IPS DF 19.7 (cell line): ENCODE results near the gene USP2.
"Not testable (repeated sequence)": the region's sequence is repeated elsewhere in the genome, so short reads cannot be mapped to it uniquely, and the experiment has no call there.

Source experiments
- DNase-seq: peaks from one replicate; pipeline ENCODE4 v3.0.0-alpha.2; 2013; ENCODE audit warnings: low read depth, low spot score

USP2 gene

DNA sequence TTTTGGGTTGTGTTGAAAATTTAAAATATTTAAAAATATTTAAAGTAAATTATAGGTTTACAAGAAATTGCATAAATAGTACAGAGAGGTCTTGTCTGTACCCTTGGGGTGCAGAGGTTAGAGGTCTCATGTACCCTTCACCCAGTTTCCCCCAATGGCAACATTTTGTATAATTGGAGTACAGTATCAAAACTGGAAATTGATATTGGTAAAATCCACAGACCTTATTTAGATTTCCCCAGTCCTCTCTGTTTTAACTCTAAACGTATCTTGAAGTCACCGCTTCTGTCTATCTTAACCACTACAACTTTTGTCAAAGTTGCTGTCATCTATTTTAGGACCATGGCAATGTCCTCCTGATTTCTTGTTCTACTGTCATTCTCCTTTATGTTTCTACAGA is 30.6 kb upstream of the USP2 start:
- DNase-seq = no peak

DNA sequence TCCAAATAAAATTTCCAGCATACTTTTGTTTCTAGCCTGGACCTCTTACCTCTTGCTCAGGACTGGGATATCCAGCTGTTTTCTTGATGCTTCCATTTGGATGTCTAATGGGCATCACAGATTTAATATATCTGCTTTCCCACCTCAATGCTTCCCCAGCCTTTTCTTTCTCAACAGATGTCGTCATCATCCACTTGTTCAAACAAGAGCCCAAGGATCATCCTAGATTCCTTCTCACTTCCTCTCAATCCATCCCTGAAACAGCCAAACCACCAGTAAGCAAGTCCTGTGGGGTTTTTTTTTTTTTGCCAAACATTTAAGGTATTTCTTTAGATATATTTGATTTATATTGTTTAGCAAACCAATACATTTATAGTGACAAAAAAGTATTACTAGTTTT is 29.0 kb upstream of the USP2 start:
- no peak for DNase-seq

- DNase-seq = no peak
Measured at GRCh38 chr11:119409731-119410130, 28.2 kb upstream of the USP2 start.

DNA sequence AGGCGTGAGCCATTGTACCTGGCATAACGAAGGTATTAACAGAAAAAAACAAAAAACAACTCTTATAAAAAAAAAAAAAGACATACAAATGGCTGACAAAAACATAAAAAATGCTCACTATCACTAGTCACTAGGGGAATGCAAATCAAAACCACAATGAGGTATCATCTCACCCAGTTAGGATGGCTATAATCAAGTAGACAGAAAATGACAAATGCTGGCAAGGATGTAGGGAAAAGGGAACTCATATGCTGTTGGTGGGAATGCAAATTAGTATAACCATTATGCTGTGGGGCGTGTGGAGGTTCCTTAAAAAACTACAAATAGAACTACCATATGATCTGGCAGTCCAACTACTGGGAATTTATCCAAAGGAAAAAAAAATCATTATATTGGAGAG is 24.5 kb upstream of the USP2 start:
- DNase-seq = no peak

DNA sequence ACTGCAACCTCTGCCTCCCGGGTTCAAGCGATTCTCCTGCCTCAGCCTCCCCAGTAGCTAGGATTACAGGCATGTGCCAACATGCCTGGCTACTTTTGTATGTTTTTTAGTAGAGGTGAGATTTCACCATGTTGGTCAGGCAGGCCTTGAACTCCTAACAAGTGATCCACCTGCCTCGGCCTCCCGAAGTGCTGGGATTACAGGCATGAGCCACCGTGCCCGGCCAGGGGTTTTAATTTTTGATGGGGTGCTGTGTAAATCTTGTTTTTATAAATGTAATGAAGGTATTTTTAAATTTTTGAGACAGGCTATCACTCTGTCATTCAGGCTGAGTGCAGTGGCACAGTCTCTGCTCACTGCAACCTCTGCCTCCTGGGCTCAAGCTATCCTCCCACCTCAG is 24.0 kb upstream of the USP2 start:
- DNase-seq = not testable (repeated sequence)

DNA sequence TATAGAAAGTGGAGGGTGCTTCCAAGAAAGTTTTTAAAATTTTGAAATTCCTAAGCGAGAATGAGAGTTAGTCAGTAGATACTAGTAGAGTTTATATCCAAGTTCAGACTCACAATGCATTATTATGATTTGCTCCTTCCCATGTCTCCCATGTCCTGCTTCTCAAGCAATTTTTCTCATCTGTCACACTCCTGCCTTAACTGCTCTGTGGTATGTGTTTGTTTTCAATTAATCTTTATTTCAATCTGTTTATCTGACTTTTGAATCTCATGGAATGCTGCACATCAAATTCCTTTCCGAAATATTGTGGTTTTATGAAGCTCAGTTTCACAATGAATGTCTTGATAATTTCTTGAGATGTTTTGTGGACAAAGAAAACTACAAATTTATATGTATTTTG is 23.4 kb upstream of the USP2 start:
- DNase-seq = no peak

GRCh38 chr11:119403021-119403420 is 21.5 kb upstream of the USP2 start:
- no peak for DNase-seq

- no peak for DNase-seq
Measured at GRCh38 chr11:119402470-119402869, 21.0 kb upstream of the USP2 start.

DNA sequence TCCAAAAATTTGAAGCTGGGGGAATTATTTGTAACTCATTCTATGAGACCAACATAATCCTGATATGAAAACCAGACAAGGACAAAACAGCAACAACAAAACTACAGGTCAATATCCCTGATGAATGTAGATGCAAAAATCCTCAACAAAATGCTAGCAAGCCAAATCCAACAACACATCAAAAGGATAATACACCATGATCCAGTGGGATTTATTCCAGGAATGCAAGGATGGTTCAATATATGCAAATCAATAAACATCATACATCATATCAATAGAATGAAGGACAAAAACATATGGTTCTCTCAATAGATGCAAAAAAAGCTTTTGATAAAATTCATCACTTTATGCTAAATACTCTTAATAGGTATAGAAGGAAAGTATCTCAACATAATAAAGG is 19.4 kb upstream of the USP2 start:
- no peak for DNase-seq

DNA sequence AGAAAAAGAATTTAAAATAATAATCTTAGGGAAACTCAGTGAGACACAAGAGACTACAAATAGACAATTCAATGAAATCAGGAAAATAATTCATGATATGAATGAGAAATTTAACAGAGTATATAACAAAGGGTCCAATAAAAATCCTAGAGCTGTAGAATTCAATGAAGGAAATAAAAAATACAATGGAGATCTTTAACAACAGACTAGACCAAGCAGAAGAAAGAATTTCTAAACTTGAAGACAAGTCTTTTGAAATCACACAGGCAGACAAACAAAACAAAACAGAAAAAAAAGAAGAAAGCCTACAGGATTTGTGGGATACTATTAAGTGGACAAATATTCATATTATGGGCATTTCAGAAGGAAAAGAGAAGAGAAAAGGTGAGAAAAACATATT is 16.2 kb upstream of the USP2 start:
- no peak for DNase-seq

DNA sequence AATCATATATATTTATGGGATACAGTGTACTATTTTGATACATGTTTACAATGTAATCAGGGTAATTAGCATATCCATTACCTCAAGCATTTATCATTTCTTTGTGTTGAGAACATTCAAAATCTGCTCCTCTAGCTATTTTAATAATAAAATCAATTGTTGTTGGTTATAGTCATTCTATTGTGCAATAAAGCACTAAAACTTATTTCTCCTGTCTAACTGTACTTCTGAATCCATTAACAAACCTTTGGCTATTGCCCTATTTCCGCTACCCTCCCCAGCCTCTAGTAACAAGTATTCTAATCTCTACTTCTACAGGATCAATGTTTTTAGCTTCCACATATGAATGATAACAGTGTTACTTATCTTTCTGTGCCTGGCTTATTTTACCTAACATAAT is 15.3 kb upstream of the USP2 start:
- no peak for DNase-seq

DNA sequence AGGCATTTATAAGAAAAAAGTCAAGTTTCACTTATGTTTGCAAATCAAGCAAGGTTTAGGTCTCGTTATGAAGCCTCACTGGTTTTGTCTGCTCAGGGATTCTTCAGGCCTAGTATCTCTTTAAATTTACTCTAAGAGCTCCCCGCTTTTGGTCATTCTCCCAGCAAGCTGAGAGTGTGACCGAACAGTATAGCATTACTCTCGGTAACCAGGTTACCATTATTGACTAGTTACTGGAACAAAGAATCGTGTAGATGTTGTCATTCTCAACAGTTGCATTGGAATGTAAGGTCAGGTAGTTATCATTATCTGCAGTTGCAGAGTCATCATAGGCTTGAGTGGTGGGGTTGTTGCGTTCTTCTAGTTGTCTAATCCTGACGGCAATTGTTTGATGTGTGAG is 9.8 kb upstream of the USP2 start:
- no peak for DNase-seq

- no peak for DNase-seq
Measured at GRCh38 chr11:119389611-119390254, 8.2 kb upstream of the USP2 start.

DNA sequence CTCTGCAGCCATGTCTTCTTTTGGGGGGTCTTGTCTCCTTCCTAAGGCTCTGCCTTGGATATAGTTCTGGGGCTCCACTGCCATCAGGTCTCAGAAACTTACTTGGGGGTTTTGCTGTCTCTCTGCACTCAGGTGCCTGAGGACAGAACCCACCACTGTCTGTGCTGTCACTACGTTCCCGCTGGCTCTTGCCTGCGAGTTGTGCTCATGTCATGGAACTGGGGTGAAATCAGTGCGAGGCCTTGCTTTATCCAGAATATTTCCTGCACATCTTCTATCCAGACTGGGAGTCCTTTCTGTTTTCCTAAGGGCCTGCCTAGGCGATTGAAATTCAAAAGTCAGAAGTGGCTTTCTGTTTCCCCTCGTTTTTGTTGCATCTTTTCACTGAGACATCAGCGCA is 6.6 kb upstream of the USP2 start:
- no peak for DNase-seq

GRCh38 chr11:119384332-119384731 is 2.8 kb upstream of the USP2 start:
- no peak for DNase-seq

DNA sequence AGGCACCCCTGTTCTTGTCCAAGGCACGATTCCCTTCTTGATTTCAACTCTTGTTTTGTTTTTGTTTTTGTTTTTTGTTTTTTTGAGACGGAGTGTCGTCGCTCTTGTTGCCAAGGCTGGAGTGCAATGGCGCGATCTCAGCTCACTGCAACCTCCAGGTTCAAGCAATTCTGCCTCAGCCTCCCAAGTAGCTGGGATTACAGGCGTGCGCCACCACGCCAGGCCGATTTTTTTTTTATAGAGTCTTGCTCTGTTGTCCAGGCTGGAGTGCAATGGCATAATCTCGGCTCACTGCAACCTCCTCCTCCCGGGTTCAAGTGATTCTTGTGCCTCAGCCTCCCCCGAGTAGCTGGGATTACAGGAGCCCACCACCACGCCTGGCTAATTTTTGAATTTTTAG is 1.0 kb upstream of the USP2 start:
- DNase-seq = not testable (repeated sequence)

- no peak for DNase-seq
Measured at GRCh38 chr11:119382101-119382500, 611 bp upstream of the USP2 start.

- DNase-seq = no peak
Measured at GRCh38 chr11:119380827-119381180, 686 bp downstream of the USP2 start.

- DNase-seq = no peak
Measured at GRCh38 chr11:119380160-119380826, 1.2 kb downstream of the USP2 start.

- no peak for DNase-seq
Measured at GRCh38 chr11:119378851-119379465, 2.5 kb downstream of the USP2 start.

DNA sequence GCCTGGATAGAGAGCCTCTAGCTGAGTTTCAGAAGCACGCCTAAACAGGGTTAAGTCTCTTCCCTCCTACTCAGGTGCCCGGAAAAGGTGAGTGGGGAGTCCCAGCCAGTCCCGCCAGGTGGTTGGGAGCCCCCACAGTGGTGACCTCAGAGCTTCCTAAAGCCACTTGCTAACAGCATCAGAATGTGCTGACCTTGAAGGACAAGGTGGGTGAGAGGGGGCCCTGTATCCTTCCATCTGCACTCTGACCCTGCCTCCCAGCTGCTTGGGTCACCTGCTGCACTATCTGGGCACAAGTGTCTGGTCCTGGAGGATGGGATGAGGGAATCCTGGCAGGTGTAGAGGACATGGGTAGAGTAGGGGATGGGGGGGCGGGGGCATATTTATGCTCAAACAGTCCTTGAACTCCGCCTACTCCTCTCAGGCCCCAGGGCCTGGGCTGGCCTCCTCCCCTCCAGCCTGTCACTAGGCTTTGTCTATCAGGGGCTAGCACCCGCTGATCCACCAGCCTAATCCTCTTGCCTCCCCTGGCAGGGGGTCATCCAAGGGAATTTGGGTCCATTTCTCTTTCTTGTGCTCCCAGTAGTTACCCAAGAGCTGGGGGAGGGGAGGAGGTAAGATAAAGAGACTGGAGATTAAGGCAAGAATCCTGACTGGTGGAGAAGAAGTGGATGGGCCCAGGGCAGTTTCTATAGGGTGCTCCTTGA is 3.4 kb downstream of the USP2 start:
- DNase-seq = no peak

- no peak for DNase-seq
Measured at GRCh38 chr11:119377112-119377901, 4.2 kb downstream of the USP2 start.
